H1 (cell line): ENCODE data around the gene SORCS3. TPM values are rescaled to one million over a fixed set of nuclear protein-coding genes. Genes with fewer than 3 reads are reported as not detected.

ENCODE experiments used
- CTCF ChIA-PET: fragments of 300-600 bp; sonication (Branson Sonifier 250); formaldehyde crosslinking; loops from one replicate; lab custom pipeline; 2021; ENCODE audit not compliant: partially characterized antibody; lab: Charles Lee
- POLR2A ChIA-PET: fragments of 300-600 bp; sonication (Branson Sonifier 250); formaldehyde crosslinking; loops from one replicate; lab custom pipeline; 2021; ENCODE audit warnings: inconsistent platforms; ENCODE audit not compliant: partially characterized antibody; lab: Charles Lee
- DNase-seq, 2 experiments: peaks; one replicate each; pipeline versions ENCODE4 v3.0.0 to v3.0.0-alpha.2; 2010 to 2022; ENCODE audit warnings: low spot score in 2 of 2, low read depth in 1 of 2, mixed read lengths in 1 of 2
- FAIRE-seq: peaks from 2 replicates; lab custom pipeline; 2011; peaks lifted over from hg19 to GRCh38; lab: Jason Lieb, UNC
- H2AFZ ChIP-seq: 2 replicates; pipeline ENCODE4 v1.8.1; 2012; ENCODE audit warnings: low read length, inconsistent platforms
- H2AK5ac ChIP-seq: 2 replicates; pipeline ENCODE4 v1.6.1; 2013; ENCODE audit warnings: low read depth, low read length
- H2BK120ac ChIP-seq: replicated peaks from 2 replicates; pipeline ENCODE3; 2013; ENCODE audit warnings: low read depth, low read length, inconsistent platforms
- H2BK12ac ChIP-seq: 2 replicates; pipeline ENCODE4 v1.6.1; 2013; ENCODE audit warnings: low read depth, low read length
- H2BK15ac ChIP-seq: 2 replicates; pipeline ENCODE4 v1.6.1; 2013; ENCODE audit warnings: low read length
- H2BK20ac ChIP-seq: 2 replicates; pipeline ENCODE4 v1.6.1; 2013; ENCODE audit warnings: low read length
- H2BK5ac ChIP-seq: 2 replicates; pipeline ENCODE4 v1.6.1; 2013; ENCODE audit warnings: low read depth, low read length
- H3K14ac ChIP-seq: 2 replicates; pipeline ENCODE4 v1.6.1; 2013; ENCODE audit warnings: inconsistent platforms; ENCODE audit not compliant: insufficient read length
- H3K18ac ChIP-seq: 2 replicates; pipeline ENCODE4 v1.6.1; 2013; ENCODE audit warnings: low read length; ENCODE audit errors: extremely low read depth
- H3K23ac ChIP-seq: 2 replicates; pipeline ENCODE4 v1.6.1; 2013; ENCODE audit warnings: inconsistent platforms; ENCODE audit not compliant: insufficient read length
- H3K23me2 ChIP-seq: 2 replicates; pipeline ENCODE4 v1.6.1; 2013; ENCODE audit warnings: low read depth, low read length
- H3K27ac ChIP-seq: 2 replicates; pipeline ENCODE4 v1.6.1; 2011; ENCODE audit warnings: low read depth, low read length, inconsistent platforms
- H3K27me3 ChIP-seq, 4 experiments: replicated peaks in 1 of 4; 1 replicate in 1 of 4; 2 replicates in 3 of 4; pipeline versions ENCODE4 v1.6.1 to v1.8.1; 2011 to 2013; ENCODE audit warnings: low read length in 3 of 4, mild to moderate bottlenecking in 3 of 4, inconsistent platforms in 2 of 4, mixed read lengths in 2 of 4, moderate library complexity in 1 of 4; ENCODE audit not compliant: control insufficient read depth in 3 of 4, insufficient read depth in 3 of 4; ENCODE audit errors: extremely low read depth in 1 of 4
- H3K36me3 ChIP-seq, 4 experiments: 2 replicates each; pipeline versions ENCODE4 v1.6.1 to v1.8.1; 2011 to 2013; ENCODE audit warnings: mild to moderate bottlenecking in 4 of 4, low read length in 3 of 4, moderate library complexity in 2 of 4, control low read depth in 1 of 4, inconsistent platforms in 1 of 4; ENCODE audit not compliant: insufficient read depth in 4 of 4, control insufficient read depth in 2 of 4
- H3K4ac ChIP-seq: replicated peaks from 2 replicates; pipeline ENCODE3; 2013; ENCODE audit warnings: low read length, low read depth, mixed read lengths, inconsistent platforms; ENCODE audit not compliant: insufficient read length
- H3K4me1 ChIP-seq, 4 experiments: replicated peaks in 1 of 4; 1 replicate in 1 of 4; 2 replicates in 3 of 4; pipeline versions ENCODE4 v1.6.1 to v1.8.1; 2011 to 2013; ENCODE audit warnings: low read length in 3 of 4, inconsistent platforms in 2 of 4, mixed read lengths in 1 of 4; ENCODE audit not compliant: insufficient read depth in 4 of 4, control insufficient read depth in 3 of 4
- H3K4me2 ChIP-seq, 2 experiments: 2 replicates each; pipeline versions ENCODE4 v1.6.1 to v1.8.1; 2011 to 2013; ENCODE audit warnings: low read depth in 2 of 2, low read length in 2 of 2, control low read depth in 1 of 2, inconsistent platforms in 1 of 2, mild to moderate bottlenecking in 1 of 2; ENCODE audit not compliant: insufficient read depth in 1 of 2
- H3K4me3 ChIP-seq, 4 experiments: fragments of 200-600, 300-600 bp in 1 of 4; sonication (generic), shearing (Covaris generic), sonication (Bioruptor Twin) in 1 of 4; 2 replicates each; pipeline versions ENCODE4 v1.5.1 to v1.8.1; 2011 to 2016; ENCODE audit warnings: low read length in 4 of 4, low read depth in 3 of 4, control low read depth in 2 of 4, inconsistent platforms in 2 of 4, mild to moderate bottlenecking in 2 of 4, mixed read lengths in 1 of 4, moderate library complexity in 1 of 4; ENCODE audit not compliant: insufficient read depth in 2 of 4; ENCODE audit errors: extremely low read depth in 1 of 4
- H3K56ac ChIP-seq: replicated peaks from 2 replicates; pipeline ENCODE3; 2013; ENCODE audit warnings: low read depth, mild to moderate bottlenecking, mixed read lengths, low read length, inconsistent platforms; ENCODE audit not compliant: insufficient read length
- H3K79me1 ChIP-seq: 2 replicates; pipeline ENCODE4 v1.6.1; 2013; ENCODE audit warnings: low read depth, low read length, control low read depth
- H3K79me2 ChIP-seq, 2 experiments: 2 replicates each; pipeline versions ENCODE4 v1.6.1 to v1.8.1; 2012 to 2013; ENCODE audit warnings: low read length in 2 of 2, mild to moderate bottlenecking in 2 of 2, inconsistent platforms in 1 of 2; ENCODE audit not compliant: insufficient read depth in 2 of 2, control insufficient read depth in 1 of 2
- H3K9ac ChIP-seq, 4 experiments: replicated peaks in 1 of 4; 1 replicate in 1 of 4; 2 replicates in 3 of 4; pipeline versions ENCODE4 v1.6.1 to v1.8.1; 2011 to 2013; ENCODE audit warnings: low read depth in 3 of 4, low read length in 3 of 4, control low read depth in 2 of 4, mild to moderate bottlenecking in 2 of 4, moderate library complexity in 2 of 4, inconsistent platforms in 1 of 4; ENCODE audit errors: extremely low read depth in 1 of 4
- H3K9me3 ChIP-seq, 2 experiments: 2 replicates each; pipeline versions ENCODE4 v1.6.1 to v1.8.1; 2012 to 2013; ENCODE audit warnings: mild to moderate bottlenecking in 2 of 2, moderate library complexity in 2 of 2, control low read depth in 1 of 2, inconsistent platforms in 1 of 2, low read depth in 1 of 2, low read length in 1 of 2, mixed read lengths in 1 of 2; ENCODE audit not compliant: insufficient read depth in 2 of 2
- H4K20me1 ChIP-seq, 2 experiments: replicated peaks in 1 of 2; 2 replicates each; pipeline versions ENCODE3 to v1.8.1; 2011 to 2013; ENCODE audit warnings: inconsistent platforms in 2 of 2, low read length in 2 of 2, mild to moderate bottlenecking in 1 of 2; ENCODE audit not compliant: insufficient read depth in 2 of 2, control insufficient read depth in 1 of 2
- H4K5ac ChIP-seq: 2 replicates; pipeline ENCODE4 v1.6.1; 2013; ENCODE audit warnings: low read length, low read depth, mixed read lengths, inconsistent platforms; ENCODE audit not compliant: insufficient read length
- H4K8ac ChIP-seq: 2 replicates; pipeline ENCODE4 v1.8.0; 2013; ENCODE audit warnings: mild to moderate bottlenecking, moderate library complexity, low read length, inconsistent platforms; ENCODE audit not compliant: insufficient read depth; ENCODE audit errors: extremely low read depth
- H4K91ac ChIP-seq: replicated peaks from 2 replicates; pipeline ENCODE3; 2013; ENCODE audit warnings: low read length, mixed read lengths, inconsistent platforms; ENCODE audit not compliant: insufficient read length
- CBX8 ChIP-seq: fragments of 300-800, 300-1000 bp; sonication (generic); IDR thresholded peaks from 2 replicates; pipeline ENCODE4 v1.7.1; 2016; ENCODE audit warnings: low read depth, low read length, borderline replicate concordance
- EGR1 ChIP-seq: IDR thresholded peaks from 2 replicates; pipeline ENCODE4 v1.6.1; 2011; ENCODE audit warnings: low read depth, low read length, borderline replicate concordance
- EZH2 ChIP-seq: fragments of 200-600 bp; sonication (generic); IDR thresholded peaks from 2 replicates; pipeline ENCODE4 v1.7.1; 2012; ENCODE audit warnings: low read depth, mild to moderate bottlenecking, moderate library complexity, low read length, inconsistent platforms; ENCODE audit not compliant: severe bottlenecking
- GTF2F1 ChIP-seq: IDR thresholded peaks from 2 replicates; pipeline ENCODE4 v1.6.1; 2012; ENCODE audit warnings: low read depth, low read length, improper control_type of control experiment, borderline replicate concordance
- KDM5A ChIP-seq: fragments of 200-600 bp; IDR thresholded peaks from 2 replicates; pipeline ENCODE4 v1.7.1; 2012; ENCODE audit warnings: mild to moderate bottlenecking, low read length, inconsistent platforms, mixed read lengths
- POU5F1 ChIP-seq: IDR thresholded peaks from 2 replicates; pipeline ENCODE4 v1.6.1; 2011; ENCODE audit warnings: low read depth, mild to moderate bottlenecking, low read length, moderate library complexity
- SP2 ChIP-seq: IDR thresholded peaks from 2 replicates; pipeline ENCODE4 v1.6.1; 2012; ENCODE audit warnings: mild to moderate bottlenecking, low read length, inconsistent platforms
- TCF12 ChIP-seq: IDR thresholded peaks from 2 replicates; pipeline ENCODE4 v1.6.1; 2011; ENCODE audit warnings: low read depth, mild to moderate bottlenecking, low read length
- WGBS, 2 experiments: shearing (Covaris generic) in 1 of 2; methylation state at CpG; one replicate each; pipeline versions ENCODE4 v1.1.6 to v1.1.7; 2013 to 2015; ENCODE audit warnings: low lambda C conversion rate in 2 of 2, mixed read lengths in 2 of 2, inconsistent platforms in 1 of 2, low coverage in 1 of 2, missing lambda C conversion rate in 1 of 2; ENCODE audit not compliant: insufficient replicate concordance in 2 of 2, insufficient coverage in 1 of 2, insufficient read length in 1 of 2; ENCODE audit errors: extremely low coverage in 1 of 2, missing lambda C conversion rate in 1 of 2; 5-methylcytosine and 5-hydroxymethylcytosine counted together
- polyA plus RNA-seq, 7 experiments: library from polyadenylated mRNA; depleted of rRNA in 3 of 7; stranded (reverse) in 5 of 7; unstranded in 2 of 7; fragments of >200 nt in 5 of 7; fragments of 200-250 nt in 2 of 7; gene quantifications; 1 replicate in 5 of 7; 2 replicates in 1 of 7; 4 replicates in 1 of 7; pipeline versions ENCODE4 v1.2.1 to v1.2.3, GENCODE V29; 2011 to 2013; ENCODE audit warnings: missing spikeins in 2 of 7, mixed read lengths in 2 of 7
- total RNA-seq: library from RNA; stranded (reverse); fragmentation: NEBNext Ultra II Directional; extraction: Animal tissue kit (Norgen Biotek cat#: 25700); gene quantifications from 2 replicates; pipeline ENCODE4 v1.2.1, GENCODE V29; 2021

Gene SORCS3
- total and polyA plus RNA-seq, 2 of the 8 experiments (the other 6 are each of a cell fraction or from before 2014, with no cell fraction given), result 0.26 to 0.88 TPM

- Histone ChIP-seq H2BK20ac (no peak overlapping the region), H3K4ac (no peak overlapping the region), H2BK120ac (no peak overlapping the region), H2BK15ac (no peak overlapping the region), H3K9ac (no peak overlapping the region), H3K79me2 (no peaks in the 10 kb centered on the region), H3K23me2 (0 out of 2 replicates have a peak, but pooled peaks cover 3% of the 10 kb centered on the region), H2BK12ac (no peak overlapping the region), H3K27ac (no peak overlapping the region), H4K20me1 (no peaks in the 10 kb centered on the region), H2BK5ac (no peak overlapping the region), H4K91ac (no peak overlapping the region), H2AFZ (no peak overlapping the region), H4K8ac (no peak overlapping the region), H3K79me1 (no peaks in the 10 kb centered on the region), H3K56ac (no peak overlapping the region), H3K9me3 (no peaks in the 10 kb centered on the region), H3K36me3 (no peaks in the 10 kb centered on the region), H3K23ac (no peak overlapping the region), H3K4me2 (no peak overlapping the region), H3K27me3 (no peaks in the 10 kb centered on the region), H4K5ac (no peak overlapping the region), H2AK5ac (no peak overlapping the region), H3K4me3 (no peak overlapping the region), H3K4me1 (no peaks in the 10 kb centered on the region), H3K14ac (no peak overlapping the region), H3K18ac (no peak overlapping the region)
- ChIA-PET POLR2A (no interaction called here), CTCF (interaction anchor here (1.1 kb wide), 1 partner anchor 204 kb away, joined by 3 read pairs; no protein-coding TSS in a partner anchor)
- FAIRE-seq, result no peak
- 78% methylated on average over 3 of the region's 3 CpGs; no CpG with 5 or more reads in 1 of the 2 experiments for WGBS, 2 experiments
- TF ChIP-seq EGR1 (no peak), TCF12 (no peak), EZH2 (no peak), POU5F1 (no peak), KDM5A (no peak), SP2 (no peak), CBX8 (no peak), GTF2F1 (no peak)
- no peak for DNase-seq
Measured at GRCh38 chr10:104842704-104843103, 201.6 kb downstream of the SORCS3 start.
